Diencephalon (tissue), 1 donor: Measurements from ENCODE around the gene LTA. TPM values are rescaled to one million over a fixed set of nuclear protein-coding genes. Genes with fewer than 3 reads are reported as not detected.
A peak's percentile ranks its signal among the peaks of the same experiment; 100 is the strongest.

Experiments
- small RNA-seq: library from RNA; depleted of rRNA; stranded (forward); fragments of <200 nt; gene quantifications from one replicate; pipeline ENCODE3, GENCODE V24; 2014
- total RNA-seq: library from RNA; depleted of rRNA; stranded (reverse); fragments of >200 nt; gene quantifications from one replicate; pipeline ENCODE4 v1.2.3, GENCODE V29; 2014

The LTA gene, protein sequence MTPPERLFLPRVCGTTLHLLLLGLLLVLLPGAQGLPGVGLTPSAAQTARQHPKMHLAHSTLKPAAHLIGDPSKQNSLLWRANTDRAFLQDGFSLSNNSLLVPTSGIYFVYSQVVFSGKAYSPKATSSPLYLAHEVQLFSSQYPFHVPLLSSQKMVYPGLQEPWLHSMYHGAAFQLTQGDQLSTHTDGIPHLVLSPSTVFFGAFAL
- not detected for total RNA-seq

DNA sequence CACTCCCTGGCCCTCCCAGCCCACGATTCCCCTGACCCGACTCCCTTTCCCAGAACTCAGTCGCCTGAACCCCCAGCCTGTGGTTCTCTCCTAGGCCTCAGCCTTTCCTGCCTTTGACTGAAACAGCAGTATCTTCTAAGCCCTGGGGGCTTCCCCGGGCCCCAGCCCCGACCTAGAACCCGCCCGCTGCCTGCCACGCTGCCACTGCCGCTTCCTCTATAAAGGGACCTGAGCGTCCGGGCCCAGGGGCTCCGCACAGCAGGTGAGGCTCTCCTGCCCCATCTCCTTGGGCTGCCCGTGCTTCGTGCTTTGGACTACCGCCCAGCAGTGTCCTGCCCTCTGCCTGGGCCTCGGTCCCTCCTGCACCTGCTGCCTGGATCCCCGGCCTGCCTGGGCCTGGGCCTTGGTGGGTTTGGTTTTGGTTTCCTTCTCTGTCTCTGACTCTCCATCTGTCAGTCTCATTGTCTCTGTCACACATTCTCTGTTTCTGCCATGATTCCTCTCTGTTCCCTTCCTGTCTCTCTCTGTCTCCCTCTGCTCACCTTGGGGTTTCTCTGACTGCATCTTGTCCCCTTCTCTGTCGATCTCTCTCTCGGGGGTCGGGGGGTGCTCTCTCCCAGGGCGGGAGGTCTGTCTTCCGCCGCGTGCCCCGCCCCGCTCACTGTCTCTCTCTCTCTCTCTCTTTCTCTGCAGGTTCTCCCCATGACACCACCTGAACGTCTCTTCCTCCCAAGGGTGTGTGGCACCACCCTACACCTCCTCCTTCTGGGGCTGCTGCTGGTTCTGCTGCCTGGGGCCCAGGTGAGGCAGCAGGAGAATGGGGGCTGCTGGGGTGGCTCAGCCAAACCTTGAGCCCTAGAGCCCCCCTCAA lies at the start of gene LTA:
TSS of gene LTA (plus strand) at position 249 of the 871 bp plus-strand sequence. CDS start at position 703, 454 bp downstream.

DNA sequence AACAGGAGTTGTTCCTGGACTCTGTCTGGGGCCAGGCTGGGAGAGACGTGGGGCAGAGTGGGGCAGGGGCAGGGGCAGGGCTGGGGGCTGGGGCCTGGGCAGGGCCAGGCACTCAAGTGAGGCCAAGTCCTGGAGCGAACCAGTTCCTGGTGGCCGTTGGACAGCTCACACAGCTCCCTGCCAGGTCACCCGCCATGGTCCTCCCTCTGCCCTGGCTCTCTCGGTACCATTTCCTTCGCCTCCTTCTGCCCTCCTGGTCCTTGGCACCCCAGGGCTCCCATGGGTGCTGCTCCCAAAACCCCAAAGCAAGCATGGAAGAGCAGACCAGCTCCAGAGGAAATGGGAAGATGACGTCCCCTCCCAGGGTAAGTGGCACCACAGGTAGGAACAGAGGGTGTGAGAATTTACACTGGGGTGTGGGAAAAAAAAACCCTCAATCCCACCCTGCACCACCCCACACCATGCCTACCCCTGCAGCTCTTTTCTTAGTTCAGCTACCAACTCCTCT lies 43.2 kb upstream of the LTA start, which contains the start of gene MCCD1:
TSS of gene MCCD1 (plus strand) at position 142 of the 508 bp plus-strand sequence. CDS start at position 195, 53 bp downstream.

DNA sequence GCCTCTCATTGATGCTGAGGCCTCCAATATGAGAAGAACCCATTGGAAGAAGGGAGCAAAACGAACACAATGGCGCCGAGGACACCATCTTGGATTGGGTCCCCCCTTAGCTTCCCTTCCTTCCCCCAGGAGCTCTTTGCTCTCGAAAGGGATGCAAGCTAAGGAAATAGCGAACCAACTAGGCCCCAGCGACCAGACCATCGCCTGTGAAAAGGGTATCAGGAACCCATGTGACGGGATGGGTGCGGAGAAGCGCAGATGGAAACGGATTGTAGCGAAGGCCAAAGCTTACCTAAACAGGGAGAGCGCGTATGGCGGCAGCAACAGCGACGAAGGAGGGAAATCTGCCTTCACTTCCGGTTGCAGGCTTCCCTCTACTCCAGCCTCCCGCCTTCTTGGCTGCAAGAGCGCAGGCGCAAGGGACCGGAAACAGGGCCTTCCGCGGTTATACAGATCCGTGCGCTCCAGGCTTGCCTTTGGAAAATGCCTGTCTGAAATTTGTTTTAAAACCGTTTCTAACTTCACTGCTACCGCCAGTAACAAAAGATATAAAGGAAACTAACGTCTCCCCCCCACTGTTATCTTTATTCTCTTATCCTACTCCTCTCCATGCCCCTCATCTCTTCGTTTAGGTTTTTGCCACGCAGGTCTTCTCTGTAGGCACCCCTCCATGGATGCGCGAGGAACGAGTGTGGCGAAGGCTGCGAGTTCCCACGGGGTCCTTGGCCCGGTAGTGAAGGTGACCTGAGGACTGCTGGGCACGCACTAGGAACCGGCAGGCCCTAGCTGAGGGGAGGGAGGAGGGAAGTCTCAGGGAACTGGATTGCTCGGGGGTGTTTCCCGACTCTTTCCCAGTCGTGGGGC lies 30.2 kb upstream of the LTA start, which contains the start of gene DDX39B:
TSS of gene DDX39B (minus strand) at position 346 of the 864 bp plus-strand sequence. CDS start 1,471 bp downstream, outside the sequence.

DNA sequence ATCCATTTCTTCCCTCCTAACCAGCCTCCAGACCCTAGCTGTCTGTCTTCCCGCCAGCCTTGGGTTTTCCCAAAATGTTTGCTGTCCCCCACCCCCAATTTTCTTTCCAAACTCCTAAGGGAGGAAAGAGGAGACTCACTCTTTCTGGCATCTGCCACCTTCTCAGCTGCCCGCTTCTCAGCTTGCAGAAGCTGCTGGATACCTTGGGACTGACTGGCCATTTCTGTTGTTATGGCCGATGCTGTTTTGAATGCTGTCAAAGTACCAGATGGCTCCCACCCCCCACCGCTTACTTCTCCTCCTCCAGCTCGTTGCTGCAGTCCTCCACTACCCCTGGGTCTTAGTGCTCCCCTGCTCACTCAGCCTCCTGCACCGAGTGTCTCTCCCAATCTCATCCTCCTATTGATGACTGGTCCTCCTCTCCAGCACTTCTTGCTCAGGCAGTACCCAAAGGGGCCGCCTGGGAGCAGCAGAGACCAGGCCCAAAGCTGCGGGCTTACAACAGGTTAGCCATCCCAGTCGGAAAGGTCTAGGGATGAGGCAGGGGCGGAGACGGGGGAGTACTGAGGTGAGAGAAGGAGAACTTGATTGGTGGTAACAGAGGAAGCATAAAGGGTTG lies 25.6 kb upstream of the LTA start, which contains the start of gene ATP6V1G2:
TSS of gene ATP6V1G2 (minus strand) at position 270 of the 619 bp plus-strand sequence. CDS start at position 221, 49 bp downstream.

DNA sequence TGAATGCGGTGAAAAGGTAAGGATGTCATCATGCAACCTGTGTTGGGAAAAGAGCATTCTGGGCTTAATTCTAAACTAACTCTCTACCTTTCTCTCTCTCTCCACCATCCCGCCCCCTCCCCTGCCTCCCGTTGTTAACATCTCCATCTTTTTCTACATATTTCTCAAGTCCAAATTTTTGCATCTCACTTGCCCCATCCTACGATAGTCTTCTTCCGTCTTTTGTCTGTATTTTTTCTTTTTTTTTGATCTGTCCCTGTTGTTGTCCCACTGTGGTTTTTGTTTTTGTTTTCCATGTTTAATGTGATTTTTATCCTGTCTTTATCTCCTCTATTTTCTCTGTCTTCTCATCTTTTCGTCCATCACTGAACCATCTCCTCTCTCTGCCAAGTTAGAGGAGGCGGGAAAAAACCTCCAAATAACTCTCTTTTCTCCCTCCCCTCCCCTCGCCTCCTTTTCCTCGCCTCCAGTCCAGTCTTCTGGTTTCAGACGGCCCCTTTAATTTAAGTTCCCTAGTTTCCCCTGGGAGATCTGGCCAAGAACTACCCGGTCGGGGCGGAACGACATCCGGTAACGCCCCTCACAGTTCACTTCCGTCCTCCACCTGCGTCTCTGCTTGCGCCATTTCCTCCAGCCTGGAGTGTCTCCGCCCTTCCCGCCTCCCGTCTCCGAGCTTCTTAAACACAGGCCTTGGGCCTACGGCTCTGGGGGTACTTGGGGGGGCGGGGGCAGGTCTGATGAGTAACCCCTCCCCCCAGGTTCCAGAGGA lies 24.9 kb upstream of the LTA start, which contains the start of gene NFKBIL1:
TSS of gene NFKBIL1 (plus strand) at position 651 of the 769 bp plus-strand sequence. CDS start at position 738, 87 bp downstream.

DNA sequence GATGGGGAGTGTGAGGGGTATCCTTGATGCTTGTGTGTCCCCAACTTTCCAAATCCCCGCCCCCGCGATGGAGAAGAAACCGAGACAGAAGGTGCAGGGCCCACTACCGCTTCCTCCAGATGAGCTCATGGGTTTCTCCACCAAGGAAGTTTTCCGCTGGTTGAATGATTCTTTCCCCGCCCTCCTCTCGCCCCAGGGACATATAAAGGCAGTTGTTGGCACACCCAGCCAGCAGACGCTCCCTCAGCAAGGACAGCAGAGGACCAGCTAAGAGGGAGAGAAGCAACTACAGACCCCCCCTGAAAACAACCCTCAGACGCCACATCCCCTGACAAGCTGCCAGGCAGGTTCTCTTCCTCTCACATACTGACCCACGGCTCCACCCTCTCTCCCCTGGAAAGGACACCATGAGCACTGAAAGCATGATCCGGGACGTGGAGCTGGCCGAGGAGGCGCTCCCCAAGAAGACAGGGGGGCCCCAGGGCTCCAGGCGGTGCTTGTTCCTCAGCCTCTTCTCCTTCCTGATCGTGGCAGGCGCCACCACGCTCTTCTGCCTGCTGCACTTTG lies 3.3 kb downstream of the LTA start, which contains the start of gene TNF:
TSS of gene TNF (plus strand) at position 231 of the 567 bp plus-strand sequence. CDS start at position 408, 177 bp downstream.

DNA sequence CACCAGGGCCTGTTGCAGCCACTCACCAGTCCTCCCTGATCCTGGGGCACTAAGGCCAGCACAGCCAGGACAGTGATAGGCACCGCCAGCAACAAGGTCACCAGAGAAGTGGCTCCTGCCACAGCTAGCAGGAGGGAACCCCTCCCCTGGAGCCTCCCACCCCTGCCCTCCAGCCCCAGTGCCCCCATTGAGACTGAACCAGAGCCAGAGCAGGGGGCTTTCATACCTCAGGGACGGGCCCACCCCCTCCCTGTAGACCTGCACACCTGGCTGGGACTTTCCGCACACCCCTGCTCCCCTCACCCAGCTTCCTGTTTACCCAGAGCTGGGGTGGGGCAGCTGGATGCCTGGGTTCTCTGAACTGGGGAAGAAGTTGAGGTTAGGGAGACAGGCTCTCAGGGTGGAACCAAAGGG lies 10.1 kb downstream of the LTA start, which contains the start of gene LTB:
TSS of gene LTB (minus strand) at position 195 of the 414 bp plus-strand sequence. CDS start at position 188, 7 bp downstream.

DNA sequence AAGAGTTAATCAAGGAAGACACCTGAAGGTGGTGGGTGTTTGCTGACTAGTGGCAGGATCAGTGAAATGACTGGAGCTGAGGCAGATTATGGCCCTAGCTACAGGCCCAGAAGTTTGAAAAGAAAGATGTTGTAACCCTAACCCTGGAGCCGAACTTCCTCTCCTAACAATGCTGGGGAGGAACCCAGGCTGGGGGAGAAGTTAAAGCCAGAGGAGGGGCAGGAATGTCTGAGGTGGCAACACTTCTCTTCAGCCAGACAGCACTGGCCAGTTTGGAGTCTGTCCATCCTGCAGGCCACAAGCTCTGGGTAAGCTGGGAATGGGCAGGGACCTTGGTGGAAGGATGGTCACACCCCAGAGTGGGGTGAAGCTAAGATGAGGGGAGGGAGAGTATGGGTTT lies 13.9 kb downstream of the LTA start, which contains the start of gene LST1:
TSS of gene LST1 (plus strand) at position 270 of the 400 bp plus-strand sequence. CDS start 1,023 bp downstream, outside the sequence.

DNA sequence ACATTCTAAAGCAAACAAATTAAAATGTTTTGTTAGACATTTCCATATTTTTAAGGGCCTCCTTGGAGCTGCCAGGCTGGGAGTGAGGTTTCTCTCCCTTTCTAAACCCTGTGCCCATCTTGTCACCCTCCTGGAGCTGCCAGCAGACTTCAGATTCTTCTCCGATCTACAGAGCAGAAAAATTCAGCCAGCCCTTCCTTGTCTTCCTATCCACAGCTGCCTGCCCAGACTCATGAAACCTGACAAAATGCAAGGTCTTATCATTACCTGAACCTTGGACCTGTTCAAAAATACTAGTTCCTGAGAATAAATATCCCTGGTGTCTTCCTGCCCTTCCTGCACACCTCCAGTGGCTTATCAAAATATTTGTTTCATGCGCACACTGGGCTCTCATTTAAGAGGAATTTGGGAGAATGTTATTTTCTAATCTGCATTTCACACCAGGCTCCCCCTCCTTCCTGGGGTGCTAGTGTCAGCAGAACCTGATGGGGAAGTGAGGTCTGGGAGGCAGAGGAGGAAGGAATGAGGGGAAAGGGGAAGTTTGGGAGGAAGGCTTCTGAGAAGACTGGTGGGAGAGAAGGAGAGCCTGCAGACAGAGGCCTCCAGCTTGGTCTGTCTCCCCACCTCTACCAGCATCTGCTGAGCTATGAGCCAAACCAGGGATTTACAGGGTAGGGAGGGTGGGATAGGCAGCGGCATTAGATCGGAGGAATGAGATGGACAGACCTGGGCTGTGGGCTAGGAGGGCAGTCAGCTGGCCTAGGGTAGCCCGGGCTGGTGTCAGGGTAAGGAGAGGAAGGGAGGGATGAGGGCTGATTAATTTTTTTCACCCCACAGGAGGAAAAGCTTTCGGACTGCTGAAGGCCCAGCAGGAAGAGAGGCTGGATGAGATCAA lies 42.8 kb downstream of the LTA start, which contains the start of gene AIF1:
TSS of gene AIF1 (plus strand) at position 551 of the 895 bp plus-strand sequence. CDS start at position 647, 96 bp downstream.

DNA sequence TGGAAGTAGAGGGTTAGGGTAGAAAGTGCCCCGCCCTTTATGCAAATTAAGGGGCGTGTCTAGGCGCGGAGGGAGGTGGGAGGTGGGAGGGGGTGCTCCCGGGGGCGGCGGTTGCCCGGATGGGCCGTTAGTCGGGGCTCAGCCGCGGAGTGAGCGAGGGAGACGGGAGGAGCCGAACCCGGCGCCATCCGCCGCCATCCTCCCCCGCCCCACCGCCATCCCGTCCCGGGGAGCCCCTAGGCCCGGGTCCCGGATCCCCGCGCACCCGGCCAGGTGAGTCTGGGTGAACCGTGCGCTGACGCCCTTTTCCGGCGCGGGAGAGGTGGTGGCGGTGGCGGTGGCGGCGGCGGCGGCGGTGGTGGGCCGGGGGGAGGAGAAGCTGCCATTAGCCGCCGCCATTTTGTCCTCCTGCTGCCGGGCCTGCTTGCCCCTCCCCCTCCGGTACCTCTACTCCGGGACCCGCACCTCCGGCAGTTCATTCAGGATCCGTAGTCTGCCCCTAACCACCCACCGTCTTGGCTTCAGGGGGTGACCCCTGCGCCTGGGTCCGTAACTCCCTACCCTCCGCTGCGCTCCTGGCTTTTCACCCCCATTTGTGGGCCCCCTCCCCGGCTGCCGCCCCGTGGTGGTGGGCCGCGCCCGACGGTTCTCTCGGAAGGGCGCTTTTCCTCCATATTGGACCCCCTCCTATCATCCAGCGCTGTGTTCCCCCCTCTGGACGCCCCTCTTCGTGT lies 48.7 kb downstream of the LTA start, which contains the start of gene PRRC2A:
TSS of gene PRRC2A (plus strand) at position 130 of the 734 bp plus-strand sequence. CDS start 2,075 bp downstream, outside the sequence.

Small RNAs within 50 kb of the gene (small RNA-seq; reads per million reads assigned to genes)
- gene SNORA38 (2.6 reads per million, percentile 89 among the genes with 10 or more reads in this experiment), gene SNORD117 (274 reads per million, percentile 98 among the genes with 10 or more reads in this experiment), gene SNORD84 (not detected), gene UQCRHP1 (not detected)

Other genes starting within 250 kb of the LTA start
- gene HLA-B, start 215.1 kb upstream of the LTA start, total RNA-seq: 56.7 TPM
- gene MICA, start 168.7 kb upstream of the LTA start, total RNA-seq: 2.3 TPM
- 0.69 TPM for gene MICB, start 74.1 kb upstream of the LTA start, total RNA-seq
- gene MCCD1, start 43.3 kb upstream of the LTA start, total RNA-seq: not detected
- gene DDX39B, start 30.3 kb upstream of the LTA start, total RNA-seq: 303 TPM
- gene ATP6V1G2, start 25.7 kb upstream of the LTA start, total RNA-seq: 69.4 TPM
- 16.1 TPM for gene NFKBIL1, start 24.7 kb upstream of the LTA start, total RNA-seq
- 0.23 TPM for gene TNF, start 3.3 kb downstream of the LTA start, total RNA-seq
- 0.46 TPM for gene LTB, start 10.1 kb downstream of the LTA start, total RNA-seq
- gene LST1, start 14.0 kb downstream of the LTA start, total RNA-seq: 6.0 TPM
- gene NCR3, start 20.7 kb downstream of the LTA start, total RNA-seq: not detected
- gene AIF1, start 42.9 kb downstream of the LTA start, total RNA-seq: 22.6 TPM
- gene PRRC2A, start 48.4 kb downstream of the LTA start, total RNA-seq: 48.0 TPM
- gene BAG6, start 80.4 kb downstream of the LTA start, total RNA-seq: 174 TPM
- 0.69 TPM for gene APOM, start 83.6 kb downstream of the LTA start, total RNA-seq
- 15.9 TPM for gene C6orf47, start 88.5 kb downstream of the LTA start, total RNA-seq
- gene GPANK1, start 92.7 kb downstream of the LTA start, total RNA-seq: 12.0 TPM
- 70.1 TPM for gene CSNK2B, start 93.8 kb downstream of the LTA start, total RNA-seq
- 3.7 TPM for gene LY6G5B, start 97.7 kb downstream of the LTA start, total RNA-seq
- gene LY6G5C, start 108.8 kb downstream of the LTA start, total RNA-seq: 2.5 TPM
- 47.5 TPM for gene ABHD16A, start 131.0 kb downstream of the LTA start, total RNA-seq
- not detected for gene LY6G6F, start 134.6 kb downstream of the LTA start, total RNA-seq
- not detected for gene LY6G6D, start 143.1 kb downstream of the LTA start, total RNA-seq
- gene LY6G6C, start 149.5 kb downstream of the LTA start, total RNA-seq: not detected
- gene MPIG6B, start 151.1 kb downstream of the LTA start, total RNA-seq: not detected
- 86.3 TPM for gene DDAH2, start 157.0 kb downstream of the LTA start, total RNA-seq
- 44.1 TPM for gene CLIC1, start 164.2 kb downstream of the LTA start, total RNA-seq
- gene MSH5, start 167.7 kb downstream of the LTA start, total RNA-seq: 8.8 TPM
- gene SAPCD1, start 190.4 kb downstream of the LTA start, total RNA-seq: 2.1 TPM
- 0.69 TPM for gene VWA7, start 205.0 kb downstream of the LTA start, total RNA-seq
- gene VARS1, start 223.5 kb downstream of the LTA start, total RNA-seq: 36.0 TPM
- 23.3 TPM for gene LSM2, start 234.7 kb downstream of the LTA start, total RNA-seq
- gene HSPA1L, start 243.0 kb downstream of the LTA start, total RNA-seq: 8.1 TPM
- 190 TPM for gene HSPA1A, start 243.3 kb downstream of the LTA start, total RNA-seq